ENCODE results near the gene TOR2A.

DNA sequence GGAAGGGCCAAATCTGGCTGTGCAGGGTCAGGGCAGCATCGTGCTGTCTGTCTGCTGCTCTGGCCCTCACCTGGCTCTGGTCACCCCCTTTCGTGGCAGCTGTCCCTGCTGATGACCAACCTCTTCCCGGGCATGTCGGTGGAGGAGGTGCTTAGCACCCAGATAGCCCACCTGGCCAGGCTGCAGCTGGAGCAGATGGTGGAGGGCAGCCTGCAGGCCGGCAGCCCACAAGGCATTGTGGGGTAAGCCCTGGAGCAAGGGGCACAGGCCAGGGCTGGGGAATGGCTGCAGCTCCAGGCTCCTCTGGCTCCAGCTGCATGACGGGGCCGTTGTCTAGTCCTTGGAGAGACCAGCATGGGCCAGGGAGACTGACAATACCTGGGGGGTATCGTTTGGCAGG lies 8.2 kb downstream of the TOR2A start:
- TF ChIP-seq POLR2AphosphoS5 (IDR thresholded peaks at IDR 0.05) = no peak
- TF ChIP-seq, protein P1, sequence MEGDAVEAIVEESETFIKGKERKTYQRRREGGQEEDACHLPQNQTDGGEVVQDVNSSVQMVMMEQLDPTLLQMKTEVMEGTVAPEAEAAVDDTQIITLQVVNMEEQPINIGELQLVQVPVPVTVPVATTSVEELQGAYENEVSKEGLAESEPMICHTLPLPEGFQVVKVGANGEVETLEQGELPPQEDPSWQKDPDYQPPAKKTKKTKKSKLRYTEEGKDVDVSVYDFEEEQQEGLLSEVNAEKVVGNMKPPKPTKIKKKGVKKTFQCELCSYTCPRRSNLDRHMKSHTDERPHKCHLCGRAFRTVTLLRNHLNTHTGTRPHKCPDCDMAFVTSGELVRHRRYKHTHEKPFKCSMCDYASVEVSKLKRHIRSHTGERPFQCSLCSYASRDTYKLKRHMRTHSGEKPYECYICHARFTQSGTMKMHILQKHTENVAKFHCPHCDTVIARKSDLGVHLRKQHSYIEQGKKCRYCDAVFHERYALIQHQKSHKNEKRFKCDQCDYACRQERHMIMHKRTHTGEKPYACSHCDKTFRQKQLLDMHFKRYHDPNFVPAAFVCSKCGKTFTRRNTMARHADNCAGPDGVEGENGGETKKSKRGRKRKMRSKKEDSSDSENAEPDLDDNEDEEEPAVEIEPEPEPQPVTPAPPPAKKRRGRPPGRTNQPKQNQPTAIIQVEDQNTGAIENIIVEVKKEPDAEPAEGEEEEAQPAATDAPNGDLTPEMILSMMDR (IDR thresholded peaks at IDR 0.05) = no peak
- TF ChIP-seq EP300 (IDR thresholded peaks at IDR 0.05; ENCODE audit: low read depth) = no peak
- no peak for TF ChIP-seq POLR2A (IDR thresholded peaks at IDR 0.05)
